C4-2B (cell line): ENCODE results near the gene RACK1.

Experiments used
- CTCF ChIP-seq: fragments of 450-650 bp; conservative IDR thresholded peaks from 2 replicates; pipeline ENCODE4 v1.5.1; 2017; ENCODE audit warnings: mild to moderate bottlenecking
- ZFX ChIP-seq: fragments of 450-650 bp; IDR thresholded peaks from 2 replicates; pipeline ENCODE4 v1.6.1; 2017

- peak; percentile 40 for TF ChIP-seq CTCF
- TF ChIP-seq ZFX = no peak
Observed at GRCh38 chr5:181187500-181188213, 56.0 kb downstream of the RACK1 start.
